Activated CD4-positive, alpha-beta T cell treated with anti-CD3 and anti-CD28 coated beads, Interleukin-2, amount 10 ng/mL, durations not matched to agents 7 days and 5 days (primary cell): ENCODE measurements around the gene DNAH14. TPM values are rescaled to one million over a fixed set of nuclear protein-coding genes. Genes with fewer than 3 reads are reported as not detected.
"Not testable (repeated sequence)": the region's sequence is repeated elsewhere in the genome, so short reads cannot be mapped to it uniquely, and the experiment has no call there.

Experiments used
- CTCF ChIA-PET: fragments of 350-600 bp; sonication (Branson Sonifier 250); formaldehyde crosslinking; loops from one replicate; lab custom pipeline; 2021; ENCODE audit warnings: antibody characterized with exemption; lab: Charles Lee
- POLR2A ChIA-PET: fragments of 350-600 bp; sonication (Branson Sonifier 250); formaldehyde crosslinking; loops from one replicate; lab custom pipeline; 2021; ENCODE audit warnings: antibody characterized with exemption; lab: Charles Lee
- DNase-seq: peaks from one replicate; pipeline ENCODE4 v3.0.0-alpha.2; 2020
- H3K27ac Mint-ChIP-seq: one replicate; pipeline ENCODE4 v1.8.0; 2021; ENCODE audit warnings: mild to moderate bottlenecking, moderate library complexity, mixed read lengths
- H3K27me3 Mint-ChIP-seq: one replicate; pipeline ENCODE4 v1.8.0; 2021; ENCODE audit warnings: mixed read lengths
- H3K36me3 Mint-ChIP-seq: one replicate; pipeline ENCODE4 v1.8.0; 2021; ENCODE audit warnings: low read depth, mixed read lengths
- H3K4me1 Mint-ChIP-seq: one replicate; pipeline ENCODE4 v1.8.0; 2021; ENCODE audit warnings: mixed read lengths
- H3K4me3 Mint-ChIP-seq: one replicate; pipeline ENCODE4 v1.8.0; 2021; ENCODE audit warnings: mild to moderate bottlenecking, moderate library complexity, mixed read lengths
- H3K9me3 Mint-ChIP-seq: one replicate; pipeline ENCODE4 v1.8.0; 2021; ENCODE audit warnings: mixed read lengths
- total RNA-seq, 2 experiments: library from RNA; stranded (reverse); gene quantifications; one replicate each; pipeline ENCODE4 v1.2.3, GENCODE V29; 2021

The DNAH14 gene
- total RNA-seq, 2 experiments from 2014 or later, result 0.40 to 0.82 TPM

DNA sequence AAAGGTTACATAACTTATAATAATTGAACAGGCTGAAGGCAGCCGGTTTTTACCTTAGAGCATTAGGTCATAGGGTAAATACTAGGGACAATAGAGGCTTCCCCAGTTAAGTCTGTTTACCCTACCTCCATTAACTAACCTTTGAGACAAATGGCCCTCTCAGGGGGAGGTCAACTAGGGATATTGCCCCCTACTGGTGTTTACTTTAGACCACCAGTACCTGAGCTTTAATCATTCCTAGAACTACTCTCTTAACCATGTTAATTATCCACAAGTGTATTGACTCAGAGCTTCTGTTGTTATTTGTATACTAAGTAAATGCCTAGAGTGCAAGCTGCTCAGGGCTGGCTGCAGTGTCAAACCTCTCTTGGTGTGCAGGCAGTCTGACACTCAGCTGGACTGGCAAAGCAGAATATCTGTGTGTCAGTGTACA, 52.5 kb downstream of the DNAH14 start:
- H3K4me3 Mint-ChIP-seq, H3K9me3 Mint-ChIP-seq, CTCF ChIA-PET, H3K36me3 Mint-ChIP-seq, POLR2A ChIA-PET, DNase-seq, H3K27ac Mint-ChIP-seq, H3K4me1 Mint-ChIP-seq, H3K27me3 Mint-ChIP-seq: not testable (repeated sequence)

DNA sequence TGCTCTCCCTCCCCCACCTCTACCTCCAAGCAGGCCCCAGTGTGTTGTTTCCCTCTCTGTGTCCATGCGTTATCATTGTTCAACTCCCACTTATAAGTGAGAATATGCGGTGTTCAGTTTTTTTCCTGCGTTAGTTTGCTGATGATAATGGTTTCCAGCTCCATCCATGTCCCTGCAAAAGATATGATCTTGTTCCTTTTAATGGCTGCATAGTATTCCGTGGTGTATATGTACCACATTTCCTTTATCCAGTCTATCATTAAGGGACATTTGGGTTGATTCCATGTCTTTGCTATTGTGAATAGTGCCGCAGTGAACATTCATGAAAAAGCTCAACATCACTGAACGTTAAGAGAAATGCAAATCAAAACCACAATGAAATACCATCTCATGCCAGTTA, 58.6 kb downstream of the DNAH14 start:
- Mint-ChIP-seq H3K4me1 (no peaks in the 10 kb centered on the region), H3K27me3 (peaks cover 3% of the 10 kb centered on the region), H3K36me3 (no peaks in the 10 kb centered on the region), H3K9me3 (no peaks in the 10 kb centered on the region), H3K4me3 (no peak overlapping the region), H3K27ac (no peak overlapping the region)
- POLR2A ChIA-PET, result no interaction called here
- no peak for DNase-seq
- CTCF ChIA-PET, result no interaction called here

DNA sequence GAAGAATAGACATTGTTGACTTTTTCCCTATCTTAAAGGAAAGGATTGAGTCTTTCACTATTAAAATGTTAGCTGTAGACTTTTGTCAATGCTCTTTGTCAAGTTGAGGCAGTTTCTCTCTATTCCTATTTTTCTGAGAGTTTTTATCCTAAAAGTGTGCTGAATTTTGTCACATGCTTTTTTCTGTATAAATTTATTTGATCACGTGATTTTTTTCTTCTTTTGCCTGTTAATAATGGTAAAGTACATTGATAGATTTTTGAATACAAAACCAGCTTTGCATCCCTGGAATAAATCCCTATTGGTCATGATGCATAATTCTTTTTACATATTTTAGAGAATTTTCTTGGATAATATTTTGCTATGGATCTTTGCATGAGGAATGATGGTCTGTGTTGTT, 60.1 kb downstream of the DNAH14 start:
- Mint-ChIP-seq H3K27ac (no peak overlapping the region), H3K27me3 (peaks cover 2% of the 10 kb centered on the region)

DNA sequence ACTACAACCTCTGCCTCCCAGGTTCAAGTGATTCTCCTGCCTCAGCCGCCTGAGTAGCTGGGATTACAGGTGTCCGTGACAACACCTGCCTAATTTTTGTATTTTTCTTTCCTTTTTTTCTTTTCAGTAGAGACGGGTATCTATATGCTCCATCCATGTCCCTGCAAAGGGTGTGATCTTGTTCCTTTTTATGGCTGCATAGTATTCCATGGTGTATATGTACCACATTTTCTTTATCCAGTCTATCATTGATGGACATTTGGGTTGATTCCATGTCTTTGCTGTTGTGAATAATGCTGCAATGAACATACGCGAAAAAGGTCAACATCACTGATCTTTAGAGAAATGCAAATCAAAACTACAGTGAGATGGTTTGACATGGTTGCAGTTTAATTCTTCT, 62.1 kb downstream of the DNAH14 start:
- H3K36me3 Mint-ChIP-seq, CTCF ChIA-PET, H3K27me3 Mint-ChIP-seq: not testable (repeated sequence)

More for the DNA sequence above, 60.1 kb downstream of the DNAH14 start:
- DNase-seq, result no peak
- no peaks in the 10 kb centered on the region for H3K36me3 Mint-ChIP-seq
- no peaks in the 10 kb centered on the region for H3K4me1 Mint-ChIP-seq
- POLR2A ChIA-PET, result no interaction called here
- no peak overlapping the region for H3K4me3 Mint-ChIP-seq
- CTCF ChIA-PET, result no interaction called here
- no peaks in the 10 kb centered on the region for H3K9me3 Mint-ChIP-seq

DNA sequence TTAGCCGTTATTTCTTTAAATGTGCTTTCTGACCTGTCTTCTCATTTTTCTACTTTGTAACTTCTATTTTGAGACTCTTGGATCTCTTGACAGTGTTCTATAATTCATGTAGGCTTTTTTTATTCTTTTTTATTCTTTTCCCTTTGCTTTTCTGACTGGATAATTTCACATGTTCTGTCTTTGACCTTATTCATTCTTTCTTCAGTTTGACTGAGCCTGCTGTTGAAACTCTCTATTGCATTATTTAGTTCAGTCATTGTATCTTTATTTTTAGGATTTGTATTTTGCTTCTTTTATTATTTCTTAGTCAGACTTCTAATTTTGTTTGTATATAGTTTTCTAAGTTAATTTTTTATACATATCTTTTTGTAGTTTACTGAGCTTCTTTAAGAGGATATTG, 66.1 kb downstream of the DNAH14 start:
- ChIA-PET CTCF (interaction anchor here (1.2 kb wide), 1 partner anchor 31 kb away, joined by 4 read pairs; no protein-coding TSS in a partner anchor), POLR2A (no interaction called here)
- Mint-ChIP-seq H3K4me1 (no peaks in the 10 kb centered on the region), H3K27ac (no peak overlapping the region), H3K27me3 (no peaks in the 10 kb centered on the region), H3K4me3 (no peak overlapping the region), H3K9me3 (peaks cover 6% of the 10 kb centered on the region), H3K36me3 (no peaks in the 10 kb centered on the region)
- no peak for DNase-seq

More for the DNA sequence above, 62.1 kb downstream of the DNAH14 start:
- H3K4me1 Mint-ChIP-seq, DNase-seq, H3K27ac Mint-ChIP-seq, H3K4me3 Mint-ChIP-seq, POLR2A ChIA-PET, H3K9me3 Mint-ChIP-seq: not testable (repeated sequence)

DNA sequence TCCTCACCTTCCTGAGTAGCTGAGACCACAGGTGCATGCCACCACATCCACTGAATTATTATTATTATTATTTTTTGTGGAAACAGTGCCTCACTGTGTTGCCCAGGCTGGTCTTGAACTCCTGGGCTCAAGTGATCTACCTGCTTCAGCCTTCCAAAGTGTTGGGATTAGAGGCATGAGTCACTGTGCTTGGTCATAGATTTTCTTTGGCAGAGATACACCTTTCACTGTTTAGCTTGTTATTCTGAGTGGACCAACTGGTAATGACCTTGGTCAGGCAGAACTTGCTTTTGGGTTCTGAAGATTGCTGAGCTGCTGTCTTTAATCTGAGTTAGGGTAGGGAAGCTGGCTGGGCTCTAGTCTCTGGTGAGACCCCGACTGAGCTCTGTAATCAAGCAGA, 66.8 kb downstream of the DNAH14 start:
- CTCF ChIA-PET, result interaction anchor here (1.2 kb wide), 1 partner anchor 30 kb away, joined by 4 read pairs; no protein-coding TSS in a partner anchor
- POLR2A ChIA-PET, result no interaction called here
- Mint-ChIP-seq H3K9me3 (peaks cover 6% of the 10 kb centered on the region), H3K4me3 (no peak overlapping the region), H3K4me1 (no peaks in the 10 kb centered on the region), H3K36me3 (no peaks in the 10 kb centered on the region), H3K27me3 (no peaks in the 10 kb centered on the region), H3K27ac (no peak overlapping the region)
- no peak for DNase-seq

DNA sequence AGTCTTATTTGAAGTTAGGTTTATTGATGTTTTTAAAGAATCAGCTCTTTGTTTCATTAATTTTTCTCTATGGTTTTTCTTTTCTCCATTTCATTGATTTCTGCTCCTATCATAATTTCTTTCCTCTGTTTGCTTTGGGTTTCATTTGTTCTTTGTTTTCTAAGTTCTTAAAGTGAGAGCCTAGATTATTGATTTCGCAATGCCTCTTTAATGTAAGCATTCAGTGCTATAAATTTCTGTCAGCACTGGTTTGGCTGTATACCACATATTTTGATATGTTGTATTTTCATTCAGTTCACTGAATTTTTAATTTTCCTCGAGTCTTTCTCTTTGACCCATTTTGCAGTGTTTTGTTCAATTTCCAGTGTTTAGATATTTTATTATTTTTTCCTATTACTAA, 68.7 kb downstream of the DNAH14 start:
- CTCF ChIA-PET, result no interaction called here
- Mint-ChIP-seq H3K27ac (no peak overlapping the region), H3K4me1 (no peaks in the 10 kb centered on the region), H3K27me3 (no peaks in the 10 kb centered on the region), H3K9me3 (peaks cover 6% of the 10 kb centered on the region), H3K36me3 (no peaks in the 10 kb centered on the region), H3K4me3 (no peak overlapping the region)
- DNase-seq, result no peak
- POLR2A ChIA-PET, result no interaction called here

DNA sequence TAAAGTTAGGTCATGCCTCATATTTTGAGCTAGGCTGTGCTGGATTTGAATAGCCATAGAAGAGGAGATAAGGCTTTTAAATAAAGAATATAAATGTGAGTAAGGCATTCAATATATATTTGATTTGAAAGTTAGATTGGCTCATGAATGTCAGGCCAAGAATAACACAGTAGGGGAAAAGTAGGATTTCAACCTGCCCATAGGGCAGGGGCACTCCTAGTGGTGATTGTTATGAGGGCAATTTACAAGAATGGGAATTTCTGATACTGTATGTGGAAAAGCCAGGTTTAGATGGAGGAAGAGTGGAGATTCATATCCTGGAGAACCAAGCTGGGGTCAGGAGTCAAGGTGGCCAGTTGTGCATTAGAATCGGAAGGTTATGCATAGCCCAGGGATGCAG, 74.9 kb downstream of the DNAH14 start:
- Mint-ChIP-seq H3K9me3 (no peaks in the 10 kb centered on the region), H3K4me3 (no peak overlapping the region), H3K27ac (no peak overlapping the region), H3K36me3 (no peaks in the 10 kb centered on the region), H3K4me1 (no peaks in the 10 kb centered on the region), H3K27me3 (no peaks in the 10 kb centered on the region)
- ChIA-PET CTCF (no interaction called here), POLR2A (no interaction called here)
- DNase-seq, result no peak

DNA sequence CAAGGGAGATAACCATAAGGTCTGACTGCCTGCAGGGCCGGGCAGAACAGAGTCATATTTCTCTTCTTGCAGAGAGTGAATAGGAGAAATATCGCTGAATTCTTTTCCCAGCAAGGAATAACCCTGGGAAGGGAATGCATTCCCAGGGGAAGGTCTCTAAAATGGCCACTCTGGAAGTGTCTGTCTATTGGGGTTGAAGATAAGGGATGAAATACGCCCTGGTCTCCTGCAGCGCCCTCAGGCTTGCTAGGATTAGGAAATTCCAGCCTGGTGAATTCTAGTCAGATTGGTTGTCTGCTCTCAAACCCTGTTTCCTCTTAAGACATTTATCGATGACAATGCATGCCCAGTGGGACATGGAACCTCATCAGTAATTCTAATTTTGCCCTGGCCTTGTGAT, 76.9 kb downstream of the DNAH14 start:
- POLR2A ChIA-PET, H3K9me3 Mint-ChIP-seq, H3K27me3 Mint-ChIP-seq, H3K4me3 Mint-ChIP-seq, CTCF ChIA-PET, H3K36me3 Mint-ChIP-seq, DNase-seq, H3K27ac Mint-ChIP-seq, H3K4me1 Mint-ChIP-seq: not testable (repeated sequence)

DNA sequence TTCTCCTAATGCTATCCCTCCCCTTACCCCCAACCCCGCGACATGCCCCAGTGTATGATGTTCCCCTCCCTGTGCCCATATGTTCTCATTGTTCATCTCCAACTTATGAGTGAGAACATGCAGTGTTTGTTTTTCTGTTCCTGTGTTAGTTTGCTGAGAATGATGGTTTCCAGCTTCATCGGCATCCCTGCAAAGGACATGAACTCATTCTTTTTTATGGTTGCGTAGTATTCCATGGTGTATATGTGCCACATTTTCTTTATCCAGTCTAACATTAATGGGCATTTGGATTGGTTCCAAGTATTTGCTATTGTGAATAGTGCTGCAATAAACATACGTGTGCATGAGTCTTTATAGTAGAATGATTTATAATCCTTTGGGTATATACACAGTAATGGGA, 78.6 kb downstream of the DNAH14 start:
- H3K27me3 Mint-ChIP-seq, H3K27ac Mint-ChIP-seq, POLR2A ChIA-PET: not testable (repeated sequence)

DNA sequence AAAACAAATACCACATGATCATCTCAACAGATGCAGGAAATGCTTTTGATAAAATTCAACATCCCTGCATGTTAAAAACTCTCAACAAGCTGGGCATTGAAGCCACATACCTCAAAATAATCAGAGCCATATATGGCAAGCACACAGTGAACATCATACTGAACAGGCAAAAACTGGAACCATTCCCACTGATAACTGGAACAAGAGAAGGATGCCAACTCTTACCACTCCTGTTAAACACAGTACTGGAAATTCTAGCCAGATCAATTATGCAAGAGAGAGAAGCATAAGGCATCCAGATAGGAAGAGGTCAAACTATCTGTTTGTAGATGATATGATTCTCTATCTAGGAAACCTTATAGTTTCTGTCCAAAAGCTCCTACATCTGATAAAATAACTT, 91.6 kb downstream of the DNAH14 start:
- Mint-ChIP-seq H3K27ac (no peak overlapping the region), H3K9me3 (peaks cover 2% of the 10 kb centered on the region), H3K36me3 (no peaks in the 10 kb centered on the region), H3K27me3 (no peaks in the 10 kb centered on the region), H3K4me3 (no peak overlapping the region), H3K4me1 (no peaks in the 10 kb centered on the region)
- POLR2A ChIA-PET, result no interaction called here
- DNase-seq, result no peak
- CTCF ChIA-PET, result no interaction called here

More for the DNA sequence above, 78.6 kb downstream of the DNAH14 start:
- CTCF ChIA-PET, H3K9me3 Mint-ChIP-seq, H3K36me3 Mint-ChIP-seq, H3K4me1 Mint-ChIP-seq, H3K4me3 Mint-ChIP-seq, DNase-seq: not testable (repeated sequence)

DNA sequence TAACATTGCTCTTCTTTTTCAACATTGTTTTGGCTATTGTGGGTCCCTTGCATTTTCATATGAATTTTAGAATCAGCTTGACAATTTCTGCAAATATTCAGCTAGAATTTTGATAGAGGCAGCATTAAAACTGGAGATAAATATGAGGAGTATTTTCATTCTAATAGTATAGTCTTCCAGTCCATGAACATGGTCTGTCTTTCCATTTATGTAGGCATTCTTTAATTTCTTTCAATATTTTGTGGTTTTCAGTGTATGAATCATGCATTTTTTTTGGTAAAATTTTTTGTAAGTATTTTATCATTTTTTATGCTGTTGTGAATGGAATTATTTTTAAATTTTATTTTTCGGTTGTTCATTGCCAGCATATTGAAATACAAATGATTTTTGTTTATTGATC, 97.2 kb downstream of the DNAH14 start:
- no peak overlapping the region for H3K27ac Mint-ChIP-seq
- H3K4me1 Mint-ChIP-seq, result no peaks in the 10 kb centered on the region
- H3K4me3 Mint-ChIP-seq, result no peak overlapping the region
- peaks cover 3% of the 10 kb centered on the region for H3K9me3 Mint-ChIP-seq
- DNase-seq, result no peak
- CTCF ChIA-PET, result interaction anchor here (1.0 kb wide), 1 partner anchor 31 kb away, joined by 4 read pairs; no protein-coding TSS in a partner anchor
- no peaks in the 10 kb centered on the region for H3K36me3 Mint-ChIP-seq
- POLR2A ChIA-PET, result no interaction called here
- H3K27me3 Mint-ChIP-seq, result no peaks in the 10 kb centered on the region

DNA sequence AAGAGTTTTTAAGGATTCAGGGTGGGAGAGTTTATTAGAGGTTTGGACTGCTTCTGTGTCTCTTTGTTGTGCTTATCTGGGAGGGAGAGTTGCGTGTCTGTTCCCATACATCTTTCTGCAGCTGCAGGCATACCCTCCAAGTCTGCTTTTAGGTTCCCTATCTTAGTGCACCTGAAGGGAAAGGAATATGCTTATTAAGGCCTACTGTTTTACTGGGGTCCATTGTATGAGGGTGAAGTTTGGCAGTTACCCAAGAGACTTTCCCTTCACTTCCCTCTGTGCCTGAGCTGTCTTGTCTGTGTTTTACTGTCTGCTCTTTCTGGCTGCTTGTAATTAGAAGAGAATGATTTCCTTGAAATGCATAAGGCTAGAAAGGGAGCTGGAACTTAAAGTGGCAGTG, 107.0 kb downstream of the DNAH14 start:
- H3K9me3 Mint-ChIP-seq, H3K4me1 Mint-ChIP-seq, H3K4me3 Mint-ChIP-seq, DNase-seq, H3K36me3 Mint-ChIP-seq, CTCF ChIA-PET, POLR2A ChIA-PET, H3K27me3 Mint-ChIP-seq, H3K27ac Mint-ChIP-seq: not testable (repeated sequence)

DNA sequence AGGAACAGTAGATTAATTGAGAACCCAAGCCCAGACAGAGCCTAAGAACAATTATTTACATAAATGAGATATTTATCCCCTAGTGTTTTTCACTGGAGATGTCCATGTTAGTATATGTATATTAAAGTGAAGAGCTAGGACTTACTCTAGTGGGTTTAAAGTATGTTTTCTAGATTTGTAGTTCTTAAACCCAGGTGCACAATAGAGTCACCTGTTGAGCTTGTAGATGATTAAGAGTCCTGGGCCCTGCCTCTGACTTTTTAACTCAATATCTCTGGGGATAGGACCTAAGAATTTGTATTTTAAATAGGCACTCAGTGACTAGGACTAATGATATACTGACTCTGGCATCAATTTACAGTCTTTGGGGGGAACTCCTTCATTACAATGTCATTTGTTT, 112.8 kb downstream of the DNAH14 start:
- CTCF ChIA-PET, result no interaction called here
- H3K4me3 Mint-ChIP-seq, result no peak overlapping the region
- POLR2A ChIA-PET, result no interaction called here

More for the DNA sequence above, 112.8 kb downstream of the DNAH14 start:
- Mint-ChIP-seq H3K9me3 (no peaks in the 10 kb centered on the region), H3K4me1 (no peaks in the 10 kb centered on the region), H3K36me3 (no peaks in the 10 kb centered on the region), H3K27me3 (no peaks in the 10 kb centered on the region), H3K27ac (no peak overlapping the region)
- no peak for DNase-seq
